MCF 10A (cell line): Measurements from ENCODE around the gene LRSAM1. TPM values are rescaled to one million over a fixed set of nuclear protein-coding genes. Genes with fewer than 3 reads are reported as not detected.
A peak's percentile ranks its signal among the peaks of the same experiment; 100 is the strongest.

ENCODE experiments used
- BruUV-seq: library from RNA; stranded (reverse); fragments of 400-500 nt; replicated peaks from 2 replicates; lab custom pipeline; 2021; lab: Mats Ljungman, UMichigan
- CTCF ChIA-PET: fragments of 300-600 bp; sonication (Branson Sonifier 250); formaldehyde crosslinking; extraction: SDS; loops from one replicate; lab custom pipeline; 2021; ENCODE audit warnings: antibody characterized with exemption, inconsistent platforms; lab: Yijun Ruan, JAX
- POLR2A ChIA-PET: fragments of 300-600, 350-650 bp; sonication (Branson Sonifier 250); formaldehyde crosslinking; extraction: SDS; loops from one replicate; lab custom pipeline; 2020; ENCODE audit warnings: antibody characterized with exemption, inconsistent platforms; lab: Yijun Ruan, JAX
- DNase-seq: peaks from one replicate; pipeline ENCODE4 v3.0.0-alpha.2; 2018; ENCODE audit not compliant: unreplicated experiment
- H3K27ac Mint-ChIP-seq: one replicate; pipeline ENCODE4 v1.8.0; 2022; ENCODE audit warnings: mild to moderate bottlenecking, low read depth, mixed read lengths; ENCODE audit not compliant: unreplicated experiment
- H3K27me3 Mint-ChIP-seq: one replicate; pipeline ENCODE4 v1.8.0; 2022; ENCODE audit warnings: mixed read lengths; ENCODE audit not compliant: insufficient read depth, unreplicated experiment
- H3K36me3 Mint-ChIP-seq: one replicate; pipeline ENCODE4 v1.8.0; 2022; ENCODE audit warnings: mild to moderate bottlenecking, moderate library complexity, mixed read lengths; ENCODE audit not compliant: insufficient read depth, unreplicated experiment
- H3K4me1 Mint-ChIP-seq: one replicate; pipeline ENCODE4 v1.8.0; 2022; ENCODE audit warnings: mixed read lengths; ENCODE audit not compliant: insufficient read depth, unreplicated experiment
- H3K4me3 Mint-ChIP-seq: one replicate; pipeline ENCODE4 v1.8.0; 2022; ENCODE audit warnings: mild to moderate bottlenecking, moderate library complexity, mixed read lengths; ENCODE audit not compliant: unreplicated experiment
- H3K9me3 Mint-ChIP-seq: one replicate; pipeline ENCODE4 v1.8.0; 2022; ENCODE audit warnings: mixed read lengths; ENCODE audit not compliant: unreplicated experiment
- intact Hi-C: fragments of 100-400 bp; cut with micrococcal nuclease; formaldehyde crosslinking; loops from 2 replicates; pipeline ENCODE4 v1.14.1; 2022
- total RNA-seq: library from RNA; stranded (reverse); gene quantifications from 2 replicates; pipeline ENCODE4 v1.2.3, GENCODE V29; 2022
- TF ChIP-seq, protein P1 (sequence below): fragments of 200-600 bp; IDR thresholded peaks from one replicate; pipeline ENCODE4 v1.8.0; 2022; ENCODE audit warnings: antibody characterized with exemption, mild to moderate bottlenecking; ENCODE audit not compliant: unreplicated experiment

Gene LRSAM1
- total RNA-seq, 1 experiment from 2014 or later = 23.5 TPM

DNA sequence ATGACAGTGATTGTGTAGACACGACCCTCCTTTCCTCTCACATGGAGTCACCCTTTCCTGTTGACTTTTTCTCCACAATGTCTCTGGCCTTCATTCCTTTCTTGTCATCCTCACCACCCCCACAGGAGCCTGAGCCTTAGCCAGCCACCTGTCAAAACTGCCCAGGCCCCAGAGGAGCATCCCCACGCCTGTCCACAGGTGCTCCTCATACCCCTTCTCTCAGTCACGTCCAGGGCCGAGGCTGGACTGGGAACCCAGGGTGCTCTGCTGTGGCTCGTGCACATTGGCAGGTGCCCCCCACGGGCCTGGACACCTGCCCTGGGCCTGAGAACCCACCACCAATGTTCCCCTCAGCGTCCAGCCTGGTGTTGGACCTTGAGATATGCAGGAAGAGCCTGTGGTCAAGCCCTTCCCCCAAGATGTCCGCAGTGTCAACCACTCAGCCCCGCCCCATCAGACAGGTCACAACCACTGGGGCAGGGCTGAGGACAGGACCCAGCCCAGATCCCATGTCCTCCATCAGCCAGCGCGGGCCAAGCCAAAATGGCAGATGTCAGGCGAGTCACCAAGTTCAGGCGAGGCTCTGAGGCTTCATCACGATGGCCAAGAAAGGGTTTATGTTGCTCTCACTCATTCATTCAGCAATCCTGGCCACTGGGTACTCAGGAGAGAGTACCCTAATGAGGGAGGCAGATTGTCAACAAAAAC is 95.0 kb downstream of the LRSAM1 start:
- H3K27me3 Mint-ChIP-seq = no peaks in the 10 kb centered on the region
- H3K9me3 Mint-ChIP-seq = no peaks in the 10 kb centered on the region
- ChIA-PET CTCF (interaction anchor here (0.9 kb wide), 1 partner anchor 12 kb away, joined by 3 read pairs; no protein-coding TSS in a partner anchor), POLR2A (no interaction called here)
- TF ChIP-seq, protein P1, sequence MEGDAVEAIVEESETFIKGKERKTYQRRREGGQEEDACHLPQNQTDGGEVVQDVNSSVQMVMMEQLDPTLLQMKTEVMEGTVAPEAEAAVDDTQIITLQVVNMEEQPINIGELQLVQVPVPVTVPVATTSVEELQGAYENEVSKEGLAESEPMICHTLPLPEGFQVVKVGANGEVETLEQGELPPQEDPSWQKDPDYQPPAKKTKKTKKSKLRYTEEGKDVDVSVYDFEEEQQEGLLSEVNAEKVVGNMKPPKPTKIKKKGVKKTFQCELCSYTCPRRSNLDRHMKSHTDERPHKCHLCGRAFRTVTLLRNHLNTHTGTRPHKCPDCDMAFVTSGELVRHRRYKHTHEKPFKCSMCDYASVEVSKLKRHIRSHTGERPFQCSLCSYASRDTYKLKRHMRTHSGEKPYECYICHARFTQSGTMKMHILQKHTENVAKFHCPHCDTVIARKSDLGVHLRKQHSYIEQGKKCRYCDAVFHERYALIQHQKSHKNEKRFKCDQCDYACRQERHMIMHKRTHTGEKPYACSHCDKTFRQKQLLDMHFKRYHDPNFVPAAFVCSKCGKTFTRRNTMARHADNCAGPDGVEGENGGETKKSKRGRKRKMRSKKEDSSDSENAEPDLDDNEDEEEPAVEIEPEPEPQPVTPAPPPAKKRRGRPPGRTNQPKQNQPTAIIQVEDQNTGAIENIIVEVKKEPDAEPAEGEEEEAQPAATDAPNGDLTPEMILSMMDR = no peak
- peak overlapping the region; percentile 64 for H3K4me3 Mint-ChIP-seq
- intact Hi-C loops = no loop called here
- no TSS peak for BruUV-seq
- no peak for DNase-seq
- peak overlapping the region; percentile 90 for H3K27ac Mint-ChIP-seq
- peaks cover 36% of the 10 kb centered on the region for H3K4me1 Mint-ChIP-seq
- peaks cover 47% of the 10 kb centered on the region for H3K36me3 Mint-ChIP-seq

DNA sequence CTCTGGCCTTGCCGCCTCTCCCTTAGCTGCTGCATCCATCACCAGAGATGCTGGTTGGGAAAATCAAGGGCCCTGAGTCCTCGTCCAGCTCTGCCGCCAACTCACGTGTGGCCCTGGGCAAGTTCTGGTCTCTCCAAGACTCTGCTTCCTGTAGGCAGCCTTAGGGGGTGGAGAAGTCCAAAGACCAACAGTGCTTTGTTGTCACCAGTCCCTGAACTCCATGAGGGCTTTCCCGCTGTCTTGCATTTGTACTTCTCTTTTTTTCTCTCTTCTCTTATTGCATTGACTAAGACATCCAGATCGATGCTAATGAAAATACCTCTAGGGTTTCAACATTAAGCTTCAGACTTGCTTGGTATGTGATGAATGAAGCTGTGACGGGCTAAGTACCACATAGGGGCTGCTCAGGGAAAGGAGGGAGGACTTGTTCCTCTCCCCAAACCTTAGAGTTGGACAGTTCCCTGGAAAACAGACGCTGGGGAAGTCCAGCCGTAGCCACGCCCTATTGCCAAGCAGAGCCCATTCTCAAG is 97.1 kb downstream of the LRSAM1 start:
- TF ChIP-seq, protein P1 = no peak
- ChIA-PET CTCF (interaction anchor here (0.6 to 1.7 kb wide), 2 partner anchors 42 to 44 kb away, joined by 4 to 5 read pairs; no protein-coding TSS in a partner anchor), POLR2A (interaction anchor here (1.2 kb wide), 1 partner anchor 18 kb away, joined by 3 read pairs; no protein-coding TSS in a partner anchor)
- Mint-ChIP-seq H3K4me1 (peaks cover 34% of the 10 kb centered on the region), H3K36me3 (peaks cover 65% of the 10 kb centered on the region), H3K27me3 (no peaks in the 10 kb centered on the region), H3K4me3 (no peak overlapping the region), H3K27ac (no peak overlapping the region), H3K9me3 (no peaks in the 10 kb centered on the region)
- intact Hi-C loops = no loop called here
- no peak for DNase-seq
- BruUV-seq = no TSS peak

DNA sequence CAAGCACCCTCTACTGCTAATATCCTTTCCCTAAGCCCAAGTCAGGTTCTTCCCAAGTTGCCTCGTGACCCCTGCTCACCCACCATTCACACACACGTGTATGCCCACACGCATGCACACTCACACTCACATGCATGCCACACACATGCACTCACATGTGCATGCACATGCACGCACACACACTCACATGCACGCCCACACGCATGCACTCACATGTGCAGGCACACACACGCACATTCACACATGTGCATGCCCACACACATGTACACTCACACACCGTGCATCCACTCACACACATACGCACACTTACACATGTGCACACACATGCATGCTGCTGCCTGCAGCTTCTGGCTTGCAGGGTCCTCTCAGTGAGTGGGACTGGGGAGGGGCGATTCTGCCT is 97.9 kb downstream of the LRSAM1 start:
- H3K4me3 Mint-ChIP-seq = no peak overlapping the region
- no peak for DNase-seq
- BruUV-seq = no TSS peak
- no peaks in the 10 kb centered on the region for H3K27me3 Mint-ChIP-seq
- ChIA-PET POLR2A (interaction anchor here (1.2 kb wide), 1 partner anchor 19 kb away, joined by 3 read pairs; no protein-coding TSS in a partner anchor), CTCF (no interaction called here)
- H3K27ac Mint-ChIP-seq = no peak overlapping the region
- intact Hi-C loops = no loop called here
- TF ChIP-seq, protein P1 = no peak
- peaks cover 65% of the 10 kb centered on the region for H3K36me3 Mint-ChIP-seq
- H3K4me1 Mint-ChIP-seq = peaks cover 36% of the 10 kb centered on the region
- H3K9me3 Mint-ChIP-seq = no peaks in the 10 kb centered on the region

DNA sequence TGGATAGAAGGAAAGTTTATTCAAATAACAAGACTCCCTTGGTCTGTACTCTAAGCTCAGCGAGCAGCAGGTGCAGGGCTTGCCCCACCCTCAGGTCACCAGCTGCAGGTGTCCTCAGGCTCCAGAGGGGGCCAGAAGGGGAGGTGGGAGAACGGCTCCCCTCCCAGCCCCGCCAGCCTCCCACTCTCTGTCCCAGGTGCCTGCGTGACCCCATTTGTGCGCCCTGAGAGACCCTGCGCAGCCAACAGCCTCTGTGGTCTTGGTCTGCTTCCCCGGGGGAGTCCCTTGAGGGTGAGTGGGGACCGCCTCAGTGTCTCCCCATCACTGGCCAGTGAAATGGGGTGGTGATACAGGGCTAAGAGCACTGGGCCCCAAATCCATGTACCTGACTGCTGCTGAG is 98.4 kb downstream of the LRSAM1 start:
- POLR2A ChIA-PET = no interaction called here
- Mint-ChIP-seq H3K27ac (peak overlapping the region; percentile 36), H3K27me3 (no peaks in the 10 kb centered on the region), H3K4me3 (no peak overlapping the region), H3K36me3 (peaks cover 71% of the 10 kb centered on the region), H3K4me1 (peaks cover 39% of the 10 kb centered on the region), H3K9me3 (no peaks in the 10 kb centered on the region)
- no peak for DNase-seq
- intact Hi-C loops = no loop called here
- TF ChIP-seq, protein P1 = no peak
- CTCF ChIA-PET = no interaction called here
- no TSS peak for BruUV-seq
